ENCODE measurements around the gene DPP8. TPM values are rescaled to one million over a fixed set of nuclear protein-coding genes. Genes with fewer than 3 reads are reported as not detected.

Gene DPP8
- total and polyA plus RNA-seq, 2 donors (not counting 3 experiments of a cell fraction or from before 2014, with no cell fraction given), result 12.1 to 35.3 TPM

DNA sequence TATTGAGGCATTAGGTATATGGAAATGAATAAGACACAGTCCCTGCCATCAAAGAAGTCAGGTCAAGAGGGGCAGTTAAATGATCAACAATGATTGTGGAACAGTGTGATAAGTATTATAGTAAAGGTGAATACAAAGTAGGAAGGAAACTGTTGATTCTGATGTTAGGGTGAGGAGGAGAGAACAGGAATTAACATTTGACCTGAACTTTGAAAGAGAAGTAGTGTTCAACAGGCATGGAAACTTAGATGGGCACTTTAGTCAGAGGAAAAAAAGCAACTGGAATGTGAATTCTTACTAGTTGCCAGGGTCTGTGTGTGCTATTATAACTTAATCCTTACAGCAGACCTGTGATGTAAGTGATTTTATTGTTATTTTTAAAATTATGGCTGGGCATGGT, 30.4 kb upstream of the DPP8 start:
- dilution Hi-C loops (cut with MboI; ENCODE audit: extremely low pct_ligation_motif_present, low sequenced_read_pairs) (no loop called here), intact Hi-C loops (cut with micrococcal nuclease) (no loop called here)
- H3K9me1 ChIP-seq (replicated peaks; ENCODE audit: control insufficient read depth, extremely low read depth, insufficient read depth, low read length), result no peaks in the 10 kb centered on the region
- ChIA-PET CTCF (no interaction called here), POLR2A (no interaction called here)
- no peaks in the 10 kb centered on the region for H4K20me1 ChIP-seq (replicated peaks; ENCODE audit: control insufficient read depth, extremely low read depth, insufficient read depth, low read length)
- peaks cover 65% of the 10 kb centered on the region for H3K79me2 ChIP-seq (ENCODE audit: control insufficient read depth, insufficient read depth, low read length)
- no TSS peak for BruUV-seq (replicated peaks)
- no peaks in the 10 kb centered on the region for H3K27me3 ChIP-seq (ENCODE audit: control insufficient read depth in 2 of 2, insufficient read depth in 2 of 2, low read length in 2 of 2)
- no peak for TF ChIP-seq FOS (IDR thresholded peaks at IDR 0.05; ENCODE audit: borderline replicate concordance, insufficient read depth, low read length)
- TF ChIP-seq JUN (IDR thresholded peaks at IDR 0.05; ENCODE audit: borderline replicate concordance, insufficient read depth, insufficient read length, low read depth), result no peak
- TF ChIP-seq POLR2AphosphoS5 (IDR thresholded peaks at IDR 0.05; ENCODE audit: insufficient read depth, low read depth, low read length), result no peak
- TF ChIP-seq MYC (IDR thresholded peaks at IDR 0.05; ENCODE audit: low read depth, low read length), result no peak
- TF ChIP-seq, protein P1, sequence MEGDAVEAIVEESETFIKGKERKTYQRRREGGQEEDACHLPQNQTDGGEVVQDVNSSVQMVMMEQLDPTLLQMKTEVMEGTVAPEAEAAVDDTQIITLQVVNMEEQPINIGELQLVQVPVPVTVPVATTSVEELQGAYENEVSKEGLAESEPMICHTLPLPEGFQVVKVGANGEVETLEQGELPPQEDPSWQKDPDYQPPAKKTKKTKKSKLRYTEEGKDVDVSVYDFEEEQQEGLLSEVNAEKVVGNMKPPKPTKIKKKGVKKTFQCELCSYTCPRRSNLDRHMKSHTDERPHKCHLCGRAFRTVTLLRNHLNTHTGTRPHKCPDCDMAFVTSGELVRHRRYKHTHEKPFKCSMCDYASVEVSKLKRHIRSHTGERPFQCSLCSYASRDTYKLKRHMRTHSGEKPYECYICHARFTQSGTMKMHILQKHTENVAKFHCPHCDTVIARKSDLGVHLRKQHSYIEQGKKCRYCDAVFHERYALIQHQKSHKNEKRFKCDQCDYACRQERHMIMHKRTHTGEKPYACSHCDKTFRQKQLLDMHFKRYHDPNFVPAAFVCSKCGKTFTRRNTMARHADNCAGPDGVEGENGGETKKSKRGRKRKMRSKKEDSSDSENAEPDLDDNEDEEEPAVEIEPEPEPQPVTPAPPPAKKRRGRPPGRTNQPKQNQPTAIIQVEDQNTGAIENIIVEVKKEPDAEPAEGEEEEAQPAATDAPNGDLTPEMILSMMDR (IDR thresholded peaks at IDR 0.05; ENCODE audit: extremely low read depth in 1 of 2, insufficient read depth in 1 of 2, low read depth in 1 of 2, low read length in 2 of 2), result no peak
- TF ChIP-seq POLR2A (IDR thresholded peaks at IDR 0.05; ENCODE audit: low read depth, low read length), result no peak
- no peak for TF ChIP-seq GATA2 (IDR thresholded peaks at IDR 0.05; ENCODE audit: insufficient read depth, insufficient read length, low read depth, low read length)
- TF ChIP-seq, protein P2, sequence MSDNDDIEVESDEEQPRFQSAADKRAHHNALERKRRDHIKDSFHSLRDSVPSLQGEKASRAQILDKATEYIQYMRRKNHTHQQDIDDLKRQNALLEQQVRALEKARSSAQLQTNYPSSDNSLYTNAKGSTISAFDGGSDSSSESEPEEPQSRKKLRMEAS (IDR thresholded peaks at IDR 0.05; ENCODE audit: insufficient read depth, insufficient read length), result no peak
- no peak for TF ChIP-seq EZH2 (IDR thresholded peaks at IDR 0.05; ENCODE audit: borderline replicate concordance, low read depth, low read length, severe bottlenecking)
- no peak for FAIRE-seq
- DNase-seq (ENCODE audit: low read depth, low spot score), result no peak
- H3K9me3 ChIP-seq (replicated peaks; ENCODE audit: control insufficient read depth, insufficient read depth, low read length), result no peaks in the 10 kb centered on the region
- no peak overlapping the region for H3K4me3 ChIP-seq (replicated peaks in 1 of 3; ENCODE audit: insufficient read depth in 1 of 3, low read depth in 1 of 3, low read length in 3 of 3)
- no peak overlapping the region for H2AFZ ChIP-seq (ENCODE audit: low read depth, low read length)
- H3K4me2 ChIP-seq (ENCODE audit: insufficient read depth, low read length), result no peak overlapping the region
- H3K9ac ChIP-seq (replicated peaks; ENCODE audit: extremely low read depth, insufficient read depth, low read length), result no peak overlapping the region
- peaks cover 2% of the 10 kb centered on the region for H3K4me1 ChIP-seq (ENCODE audit: control insufficient read depth, extremely low read depth, insufficient read depth, low read length)
- H3K36me3 ChIP-seq (ENCODE audit: control insufficient read depth in 2 of 2, extremely low read depth in 1 of 2, insufficient read depth in 2 of 2, low read length in 2 of 2), result no peaks in the 10 kb centered on the region
- H3K27ac ChIP-seq (ENCODE audit: insufficient read depth, low read depth, low read length), result no peak overlapping the region

Measured in endothelial cell of umbilical vein (primary cell).